Activated naive CD8-positive, alpha-beta T cell treated with anti-CD3 and anti-CD28 coated beads, Interleukin-2, amount 10 ng/mL, durations not matched to agents 7 days and 5 days (primary cell): ENCODE results near the gene LSM3. TPM values are rescaled to one million over a fixed set of nuclear protein-coding genes. Genes with fewer than 3 reads are reported as not detected.
"Not testable (repeated sequence)": the region's sequence is repeated elsewhere in the genome, so short reads cannot be mapped to it uniquely, and the experiment has no call there.

Experiments used
- ATAC-seq: fragments of 150-1000 bp; cut with Tn5 transposase; one replicate; pipeline ENCODE4 v1.10.0; 2021; ENCODE audit warnings: low read depth, moderate library complexity
- POLR2A ChIA-PET: fragments of 350-600 bp; sonication (Branson Sonifier 250); formaldehyde crosslinking; loops from one replicate; lab custom pipeline; 2021; ENCODE audit warnings: antibody characterized with exemption; lab: Charles Lee
- DNase-seq: peaks from one replicate; pipeline ENCODE4 v3.0.0; 2021
- H3K27ac Mint-ChIP-seq: one replicate; pipeline ENCODE4 v1.8.0; 2022; ENCODE audit warnings: mild to moderate bottlenecking, mixed read lengths
- H3K27me3 Mint-ChIP-seq: one replicate; pipeline ENCODE4 v1.8.0; 2022; ENCODE audit warnings: mild to moderate bottlenecking, moderate library complexity, mixed read lengths
- H3K36me3 Mint-ChIP-seq: one replicate; pipeline ENCODE4 v1.8.0; 2021; ENCODE audit warnings: mild to moderate bottlenecking, mixed read lengths
- H3K4me1 Mint-ChIP-seq: one replicate; pipeline ENCODE4 v1.8.0; 2021; ENCODE audit warnings: mixed read lengths
- H3K4me3 Mint-ChIP-seq: one replicate; pipeline ENCODE4 v1.8.0; 2022; ENCODE audit warnings: mild to moderate bottlenecking, moderate library complexity, mixed read lengths
- H3K9me3 Mint-ChIP-seq: one replicate; pipeline ENCODE4 v1.8.0; 2021; ENCODE audit warnings: mixed read lengths
- total RNA-seq, 2 experiments: library from RNA; stranded (reverse); gene quantifications; one replicate each; pipeline ENCODE4 v1.2.3, GENCODE V29; 2021

LSM3 gene
- total RNA-seq, 2 experiments from 2014 or later = 14.3 to 14.4 TPM

GRCh38 chr3:14228681-14229470 is 50.3 kb downstream of the LSM3 start:
- H3K36me3 Mint-ChIP-seq = peaks cover 5% of the 10 kb centered on the region
- no peak for DNase-seq
- peaks cover 5% of the 10 kb centered on the region for H3K9me3 Mint-ChIP-seq
- H3K4me1 Mint-ChIP-seq = peaks cover 12% of the 10 kb centered on the region
- H3K27me3 Mint-ChIP-seq = peaks cover 40% of the 10 kb centered on the region
- H3K4me3 Mint-ChIP-seq = no peak overlapping the region
- ATAC-seq = no peak
- H3K27ac Mint-ChIP-seq = no peak overlapping the region
- POLR2A ChIA-PET = no interaction called here

- H3K36me3 Mint-ChIP-seq = not testable (repeated sequence)
Measured at GRCh38 chr3:14229695-14230094, 51.1 kb downstream of the LSM3 start.

GRCh38 chr3:14230729-14231128 is 52.1 kb downstream of the LSM3 start:
- H3K9me3 Mint-ChIP-seq = peaks cover 5% of the 10 kb centered on the region
- no peak overlapping the region for H3K4me3 Mint-ChIP-seq
- H3K27me3 Mint-ChIP-seq = peaks cover 33% of the 10 kb centered on the region
- ATAC-seq (no peak), DNase-seq (no peak)
- POLR2A ChIA-PET = no interaction called here
- H3K27ac Mint-ChIP-seq = no peak overlapping the region
- peaks cover 13% of the 10 kb centered on the region for H3K4me1 Mint-ChIP-seq
- H3K36me3 Mint-ChIP-seq = peaks cover 5% of the 10 kb centered on the region

More at GRCh38 chr3:14229695-14230094, 51.1 kb downstream of the LSM3 start:
- H3K4me3 Mint-ChIP-seq, ATAC-seq, H3K9me3 Mint-ChIP-seq, POLR2A ChIA-PET, DNase-seq, H3K27ac Mint-ChIP-seq: not testable (repeated sequence)
- peaks cover 38% of the 10 kb centered on the region for H3K27me3 Mint-ChIP-seq
- H3K4me1 Mint-ChIP-seq = peaks cover 12% of the 10 kb centered on the region

GRCh38 chr3:14231145-14231990 is 52.8 kb downstream of the LSM3 start:
- POLR2A ChIA-PET = no interaction called here
- H3K36me3 Mint-ChIP-seq = peaks cover 5% of the 10 kb centered on the region
- no peak for DNase-seq
- H3K27ac Mint-ChIP-seq = no peak overlapping the region
- peaks cover 33% of the 10 kb centered on the region for H3K27me3 Mint-ChIP-seq
- no peak overlapping the region for H3K4me3 Mint-ChIP-seq
- peaks cover 13% of the 10 kb centered on the region for H3K4me1 Mint-ChIP-seq
- ATAC-seq = no peak
- H3K9me3 Mint-ChIP-seq = peaks cover 5% of the 10 kb centered on the region

- peaks cover 13% of the 10 kb centered on the region for H3K4me1 Mint-ChIP-seq
- H3K27ac Mint-ChIP-seq = no peak overlapping the region
- peaks cover 33% of the 10 kb centered on the region for H3K27me3 Mint-ChIP-seq
- POLR2A ChIA-PET = no interaction called here
- no peak for DNase-seq
- peaks cover 5% of the 10 kb centered on the region for H3K9me3 Mint-ChIP-seq
- H3K36me3 Mint-ChIP-seq = peaks cover 5% of the 10 kb centered on the region
- no peak overlapping the region for H3K4me3 Mint-ChIP-seq
- no peak for ATAC-seq
Measured at GRCh38 chr3:14231998-14232501, 53.4 kb downstream of the LSM3 start.

- DNase-seq = no peak
- no peak for ATAC-seq
- Mint-ChIP-seq H3K27ac (no peak overlapping the region), H3K4me1 (peaks cover 13% of the 10 kb centered on the region), H3K9me3 (peaks cover 5% of the 10 kb centered on the region), H3K36me3 (peaks cover 5% of the 10 kb centered on the region), H3K27me3 (peaks cover 37% of the 10 kb centered on the region), H3K4me3 (no peak overlapping the region)
- POLR2A ChIA-PET = no interaction called here
Measured at GRCh38 chr3:14234251-14235002, 55.8 kb downstream of the LSM3 start.

- H3K4me3 Mint-ChIP-seq = no peak overlapping the region
- DNase-seq (no peak), ATAC-seq (no peak)
- H3K36me3 Mint-ChIP-seq = peaks cover 5% of the 10 kb centered on the region
- POLR2A ChIA-PET = no interaction called here
- H3K9me3 Mint-ChIP-seq = peaks cover 5% of the 10 kb centered on the region
- H3K4me1 Mint-ChIP-seq = peaks cover 13% of the 10 kb centered on the region
- peaks cover 39% of the 10 kb centered on the region for H3K27me3 Mint-ChIP-seq
- H3K27ac Mint-ChIP-seq = no peak overlapping the region
Measured at GRCh38 chr3:14235003-14235911, 56.6 kb downstream of the LSM3 start.

- H3K4me3 Mint-ChIP-seq = no peak overlapping the region
- POLR2A ChIA-PET = no interaction called here
- peaks cover 5% of the 10 kb centered on the region for H3K9me3 Mint-ChIP-seq
- ATAC-seq (no peak), DNase-seq (no peak)
- no peak overlapping the region for H3K27ac Mint-ChIP-seq
- peaks cover 5% of the 10 kb centered on the region for H3K36me3 Mint-ChIP-seq
- H3K4me1 Mint-ChIP-seq = peaks cover 13% of the 10 kb centered on the region
- H3K27me3 Mint-ChIP-seq = peaks cover 39% of the 10 kb centered on the region
Measured at GRCh38 chr3:14235912-14236295, 57.3 kb downstream of the LSM3 start.

- H3K4me1 Mint-ChIP-seq = peaks cover 13% of the 10 kb centered on the region
- H3K9me3 Mint-ChIP-seq = peaks cover 5% of the 10 kb centered on the region
- peaks cover 32% of the 10 kb centered on the region for H3K27me3 Mint-ChIP-seq
- H3K27ac Mint-ChIP-seq = no peak overlapping the region
- peaks cover 5% of the 10 kb centered on the region for H3K36me3 Mint-ChIP-seq
- DNase-seq (no peak), ATAC-seq (no peak)
- POLR2A ChIA-PET = no interaction called here
- H3K4me3 Mint-ChIP-seq = no peak overlapping the region
Measured at GRCh38 chr3:14236902-14237301, 58.3 kb downstream of the LSM3 start.

- ATAC-seq = no peak
- Mint-ChIP-seq H3K4me1 (peaks cover 13% of the 10 kb centered on the region), H3K27ac (no peak overlapping the region), H3K9me3 (peaks cover 5% of the 10 kb centered on the region), H3K27me3 (peaks cover 31% of the 10 kb centered on the region), H3K4me3 (no peak overlapping the region), H3K36me3 (peaks cover 5% of the 10 kb centered on the region)
- DNase-seq = no peak
- POLR2A ChIA-PET = no interaction called here
Measured at GRCh38 chr3:14237457-14237856, 58.8 kb downstream of the LSM3 start.

- no peak for ATAC-seq
- H3K9me3 Mint-ChIP-seq = peaks cover 3% of the 10 kb centered on the region
- peaks cover 3% of the 10 kb centered on the region for H3K36me3 Mint-ChIP-seq
- H3K27ac Mint-ChIP-seq = no peak overlapping the region
- POLR2A ChIA-PET = no interaction called here
- peaks cover 24% of the 10 kb centered on the region for H3K27me3 Mint-ChIP-seq
- no peak overlapping the region for H3K4me3 Mint-ChIP-seq
- H3K4me1 Mint-ChIP-seq = peaks cover 6% of the 10 kb centered on the region
- DNase-seq = no peak
Measured at GRCh38 chr3:14238356-14238755, 59.7 kb downstream of the LSM3 start.

- POLR2A ChIA-PET = no interaction called here
- peaks cover 24% of the 10 kb centered on the region for H3K27me3 Mint-ChIP-seq
- no peak overlapping the region for H3K27ac Mint-ChIP-seq
- no peaks in the 10 kb centered on the region for H3K36me3 Mint-ChIP-seq
- H3K4me1 Mint-ChIP-seq = peaks cover 4% of the 10 kb centered on the region
- no peaks in the 10 kb centered on the region for H3K9me3 Mint-ChIP-seq
- ATAC-seq (no peak), DNase-seq (no peak)
- no peak overlapping the region for H3K4me3 Mint-ChIP-seq
Measured at GRCh38 chr3:14238930-14239329, 60.3 kb downstream of the LSM3 start.
